B cell (primary cell): ENCODE measurements around the gene ELAC1. TPM values are rescaled to one million over a fixed set of nuclear protein-coding genes. Genes with fewer than 3 reads are reported as not detected.

Experiments used
- ATAC-seq: fragments of 200-7000 bp; cut with Tn5 transposase; one replicate; pipeline ENCODE4 v1.10.0; 2021; ENCODE audit warnings: low read depth, mild to moderate bottlenecking, moderate number of reproducible peaks, moderate library complexity
- CTCF ChIA-PET: fragments of 350-600 bp; sonication (Branson Sonifier 250); formaldehyde crosslinking; loops from one replicate; lab custom pipeline; 2021; ENCODE audit warnings: antibody characterized with exemption, inconsistent platforms; lab: Charles Lee
- POLR2A ChIA-PET: fragments of 350-600 bp; sonication (Branson Sonifier 250); formaldehyde crosslinking; loops from one replicate; lab custom pipeline; 2021; ENCODE audit warnings: antibody characterized with exemption; lab: Charles Lee
- DNase-seq: peaks from one replicate; pipeline ENCODE4 v3.0.0; 2013
- H2AFZ ChIP-seq: 2 replicates; pipeline ENCODE4 v1.6.1; 2012; ENCODE audit warnings: mild to moderate bottlenecking, low read depth, low read length; ENCODE audit not compliant: insufficient read depth, poor library complexity, severe bottlenecking
- H3K27ac ChIP-seq, 2 donors: 1 replicate in 1 of 2; 2 replicates in 1 of 2; pipeline ENCODE4 v1.5.1; 2012 to 2013; ENCODE audit warnings: low read length in 2 of 2, mild to moderate bottlenecking in 2 of 2, moderate library complexity in 1 of 2
- H3K27me3 ChIP-seq, 4 experiments: fragments of 200-600 bp in 1 of 4; sonication (generic) in 1 of 4; replicated peaks in 1 of 4; 1 replicate in 2 of 4; 2 replicates in 2 of 4; pipeline versions ENCODE4 v1.6.1 to v1.7.0; 2013 to 2016; ENCODE audit warnings: low read length in 3 of 4, mild to moderate bottlenecking in 2 of 4, mixed read lengths in 1 of 4, moderate library complexity in 1 of 4; ENCODE audit not compliant: insufficient read depth in 4 of 4, control insufficient read depth in 3 of 4; ENCODE audit errors: control extremely low read depth in 1 of 4
- H3K36me3 ChIP-seq, 2 experiments: replicated peaks in 1 of 2; 1 replicate in 1 of 2; 2 replicates in 1 of 2; pipeline versions ENCODE4 v1.6.1 to v1.7.1; 2013; ENCODE audit warnings: low read length in 1 of 2; ENCODE audit not compliant: insufficient read depth in 2 of 2, control insufficient read depth in 1 of 2; ENCODE audit errors: control extremely low read depth in 1 of 2, extremely low read depth in 1 of 2
- H3K4me1 ChIP-seq, 2 donors: fragments of 200-600 bp in 1 of 2; sonication (generic) in 1 of 2; 1 replicate in 1 of 2; 2 replicates in 1 of 2; pipeline versions ENCODE4 v1.5.1 to v1.6.1; 2013 to 2017; ENCODE audit warnings: low read length in 2 of 2; ENCODE audit not compliant: control insufficient read depth in 2 of 2, insufficient read depth in 2 of 2
- H3K4me2 ChIP-seq: replicated peaks from 2 replicates; pipeline ENCODE3; 2012; ENCODE audit warnings: mild to moderate bottlenecking, low read depth, low read length; ENCODE audit not compliant: poor library complexity, severe bottlenecking
- H3K4me3 ChIP-seq, 5 experiments: fragments of 200-600 bp in 1 of 5; sonication (generic) in 1 of 5; 1 replicate in 3 of 5; 2 replicates in 2 of 5; pipeline versions ENCODE4 v1.5.1 to v1.7.0; 2011 to 2016; ENCODE audit warnings: low read length in 4 of 5, mild to moderate bottlenecking in 4 of 5, low read depth in 2 of 5, control low read depth in 1 of 5, moderate library complexity in 1 of 5; ENCODE audit not compliant: insufficient read depth in 1 of 5; ENCODE audit errors: control extremely low read depth in 1 of 5, extremely low read depth in 1 of 5
- H3K79me2 ChIP-seq: fragments of 200-600 bp; sonication (generic); one replicate; pipeline ENCODE4 v1.6.0; 2016; ENCODE audit warnings: low read length; ENCODE audit not compliant: control insufficient read depth, insufficient read depth
- H3K9ac ChIP-seq: fragments of 200-600 bp; sonication (generic); 2 replicates; pipeline ENCODE4 v1.6.1; 2017; ENCODE audit warnings: mild to moderate bottlenecking, low read length, moderate library complexity
- H3K9me3 ChIP-seq, 3 donors: one replicate each; pipeline versions ENCODE4 v1.6.1 to v1.7.1; 2013; ENCODE audit warnings: low read length in 2 of 3; ENCODE audit not compliant: control insufficient read depth in 2 of 3, insufficient read depth in 1 of 3; ENCODE audit errors: control extremely low read depth in 1 of 3
- H4K20me1 ChIP-seq: 2 replicates; pipeline ENCODE4 v1.6.0; 2012; ENCODE audit warnings: mild to moderate bottlenecking, low read length; ENCODE audit not compliant: insufficient read depth, control insufficient read depth, poor library complexity, severe bottlenecking
- H3K27ac Mint-ChIP-seq: one replicate; pipeline ENCODE4 v1.8.0; 2021; ENCODE audit warnings: mixed read lengths
- H3K27me3 Mint-ChIP-seq: one replicate; pipeline ENCODE4 v1.8.0; 2021; ENCODE audit warnings: mixed read lengths
- H3K4me1 Mint-ChIP-seq: one replicate; pipeline ENCODE4 v1.8.0; 2021; ENCODE audit warnings: mixed read lengths
- H3K4me3 Mint-ChIP-seq: one replicate; pipeline ENCODE4 v1.8.0; 2021; ENCODE audit warnings: mixed read lengths
- H3K9me3 Mint-ChIP-seq: one replicate; pipeline ENCODE4 v1.8.0; 2022; ENCODE audit warnings: mixed read lengths; ENCODE audit not compliant: insufficient read depth
- EZH2 ChIP-seq: IDR thresholded peaks from 2 replicates; pipeline ENCODE4 v1.6.1; 2012; ENCODE audit warnings: borderline replicate concordance, low read depth, mild to moderate bottlenecking, moderate library complexity, low read length; ENCODE audit not compliant: insufficient read depth, poor library complexity, severe bottlenecking
- WGBS: methylation state at CpG from one replicate; pipeline ENCODE4 v1.1.5; 2013; ENCODE audit warnings: missing lambda C conversion rate; ENCODE audit not compliant: insufficient coverage; 5-methylcytosine and 5-hydroxymethylcytosine counted together
- intact Hi-C: fragments of 100-400 bp; cut with micrococcal nuclease; formaldehyde crosslinking; loops from one replicate; pipeline ENCODE4 v1.10.0; 2022
- polyA plus RNA-seq: library from polyadenylated mRNA; depleted of rRNA; stranded (reverse); fragments of >200 nt; gene quantifications from 2 replicates; pipeline ENCODE4 v1.2.3, GENCODE V29; 2012
- small RNA-seq: library from RNA; depleted of rRNA; stranded (forward); fragments of <200 nt; gene quantifications from one replicate; pipeline ENCODE3, GENCODE V24; 2012; ENCODE audit warnings: low replicate concordance, low read depth; ENCODE audit not compliant: insufficient read length
- total RNA-seq, 2 donors: library from RNA; stranded (reverse); fragments of 120-200 nt in 1 of 2; gene quantifications; 1 replicate in 1 of 2; 2 replicates in 1 of 2; pipeline versions ENCODE4 v1.2.3 to v1.2.4, GENCODE V29; 2013 to 2022
- TF ChIP-seq, protein P1 (sequence below): fragments of 200-600 bp; IDR thresholded peaks from one replicate; pipeline ENCODE4 v1.8.0; 2022; ENCODE audit warnings: antibody characterized with exemption, mild to moderate bottlenecking

Gene ELAC1
- total and polyA plus RNA-seq, 2 donors (not counting 1 experiment from before 2014, with no cell fraction given): 3.8 to 9.9 TPM

DNA sequence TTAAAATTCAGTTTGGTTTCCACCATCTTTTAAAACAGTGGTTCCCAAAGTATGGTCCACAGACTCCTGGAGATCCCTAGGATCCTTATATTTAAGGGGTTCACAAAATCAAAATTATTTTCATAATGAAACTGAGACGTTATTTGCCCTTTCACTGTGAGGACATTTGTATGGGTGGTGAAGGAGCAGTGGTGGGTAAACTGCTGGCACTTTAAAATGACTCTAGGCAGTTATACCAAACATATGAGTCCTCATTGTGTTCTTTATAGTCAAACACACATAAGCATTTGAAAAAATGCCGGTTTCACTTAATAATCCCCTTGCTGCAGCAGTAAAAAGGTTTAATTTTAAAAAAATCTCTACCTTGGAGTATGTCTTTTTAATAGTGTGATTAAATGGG is 69.4 kb downstream of the ELAC1 start:
- H3K4me1 ChIP-seq: peaks cover 38 to 59% of the 10 kb centered on the region in 2 donors
- no peak overlapping the region for H3K4me3 Mint-ChIP-seq
- peaks cover 86% of the 10 kb centered on the region for H4K20me1 ChIP-seq
- WGBS: no CpG with 5 or more reads among the region's 2 CpGs
- no peaks in the 10 kb centered on the region for H3K9me3 Mint-ChIP-seq
- no peak overlapping the region for H2AFZ ChIP-seq
- H3K27me3 Mint-ChIP-seq: no peaks in the 10 kb centered on the region
- no peak overlapping the region for H3K27ac ChIP-seq
- no peak overlapping the region for H3K4me2 ChIP-seq
- no peak overlapping the region for H3K4me3 ChIP-seq
- peaks cover 100% of the 10 kb centered on the region for H3K79me2 ChIP-seq
- peaks cover 77% of the 10 kb centered on the region for H3K4me1 Mint-ChIP-seq
- no peaks in the 10 kb centered on the region for H3K27me3 ChIP-seq
- CTCF ChIA-PET: interaction anchor here (4.8 kb wide), 1 partner anchor 14 kb away, joined by 26 read pairs; no protein-coding TSS in a partner anchor
- POLR2A ChIA-PET: no interaction called here
- no peak for DNase-seq
- H3K27ac Mint-ChIP-seq: no peak overlapping the region
- peaks cover 0 to 1% (median 0%) of the 10 kb centered on the region in 3 donors for H3K9me3 ChIP-seq
- intact Hi-C loops: no loop called here
- peaks cover 2 to 15% of the 10 kb centered on the region in 2 experiments for H3K36me3 ChIP-seq
- no peak for ATAC-seq
- no peak for TF ChIP-seq EZH2
- TF ChIP-seq, protein P1, sequence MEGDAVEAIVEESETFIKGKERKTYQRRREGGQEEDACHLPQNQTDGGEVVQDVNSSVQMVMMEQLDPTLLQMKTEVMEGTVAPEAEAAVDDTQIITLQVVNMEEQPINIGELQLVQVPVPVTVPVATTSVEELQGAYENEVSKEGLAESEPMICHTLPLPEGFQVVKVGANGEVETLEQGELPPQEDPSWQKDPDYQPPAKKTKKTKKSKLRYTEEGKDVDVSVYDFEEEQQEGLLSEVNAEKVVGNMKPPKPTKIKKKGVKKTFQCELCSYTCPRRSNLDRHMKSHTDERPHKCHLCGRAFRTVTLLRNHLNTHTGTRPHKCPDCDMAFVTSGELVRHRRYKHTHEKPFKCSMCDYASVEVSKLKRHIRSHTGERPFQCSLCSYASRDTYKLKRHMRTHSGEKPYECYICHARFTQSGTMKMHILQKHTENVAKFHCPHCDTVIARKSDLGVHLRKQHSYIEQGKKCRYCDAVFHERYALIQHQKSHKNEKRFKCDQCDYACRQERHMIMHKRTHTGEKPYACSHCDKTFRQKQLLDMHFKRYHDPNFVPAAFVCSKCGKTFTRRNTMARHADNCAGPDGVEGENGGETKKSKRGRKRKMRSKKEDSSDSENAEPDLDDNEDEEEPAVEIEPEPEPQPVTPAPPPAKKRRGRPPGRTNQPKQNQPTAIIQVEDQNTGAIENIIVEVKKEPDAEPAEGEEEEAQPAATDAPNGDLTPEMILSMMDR: no peak
- no peak overlapping the region for H3K9ac ChIP-seq

Small RNAs within 50 kb of the gene (small RNA-seq; reads per million reads assigned to genes)
- not detected for gene RF00019

Other genes starting within 250 kb of the ELAC1 start
- gene MRO, start 148.0 kb upstream of the ELAC1 start, total RNA-seq: not detected in 2 replicates
- gene MRO, start 148.0 kb upstream of the ELAC1 start, polyA plus RNA-seq: not detected in 2 replicates
- gene ME2, start 88.9 kb upstream of the ELAC1 start, total RNA-seq: 55.4 and 57.8 TPM in 2 replicates
- gene ME2, start 88.9 kb upstream of the ELAC1 start, polyA plus RNA-seq: 28.4 and 33.7 TPM in 2 replicates
- 136 and 146 TPM in 2 replicates for gene SMAD4, start 62.2 kb downstream of the ELAC1 start, total RNA-seq
- gene SMAD4, start 62.2 kb downstream of the ELAC1 start, polyA plus RNA-seq: 34.8 and 39.1 TPM in 2 replicates
- 92.4 and 93.9 TPM in 2 replicates for gene MEX3C, start 229.6 kb downstream of the ELAC1 start, total RNA-seq
- 29.1 and 35.3 TPM in 2 replicates for gene MEX3C, start 229.6 kb downstream of the ELAC1 start, polyA plus RNA-seq